Heart left ventricle (tissue), 16 donors: ENCODE results near the gene TARBP1. TPM values are rescaled to one million over a fixed set of nuclear protein-coding genes. Genes with fewer than 3 reads are reported as not detected.

Source experiments
- ATAC-seq, 4 donors: fragments of 200-7000 bp; cut with Tn5 transposase; one replicate each; pipeline ENCODE4 v1.9.1; 2020 to 2022; ENCODE audit warnings: moderate library complexity in 4 of 4, mild to moderate bottlenecking in 3 of 4, moderate number of reproducible peaks in 1 of 4
- DNase-seq, 5 donors: peaks; one replicate each; pipeline ENCODE4 v3.0.0-alpha.2; 2020
- H3K27ac ChIP-seq, 12 donors: fragments of 200-600 bp; sonication (generic) in 4 of 12; one replicate each; pipeline versions ENCODE4 v1.5.0 to v1.8.0; 2016 to 2022; ENCODE audit warnings: mild to moderate bottlenecking in 2 of 12
- H3K27me3 ChIP-seq, 9 donors: fragments of 200-600 bp; sonication (generic) in 2 of 9; one replicate each; pipeline versions ENCODE4 v1.5.1 to v1.8.0; 2016 to 2022; ENCODE audit warnings: mild to moderate bottlenecking in 3 of 9
- H3K36me3 ChIP-seq, 9 donors: fragments of 200-600 bp; sonication (generic) in 2 of 9; one replicate each; pipeline versions ENCODE4 v1.5.0 to v1.8.0; 2018 to 2022; ENCODE audit warnings: mild to moderate bottlenecking in 2 of 9
- H3K4me1 ChIP-seq, 12 donors: fragments of 200-600 bp; sonication (generic) in 4 of 12; one replicate each; pipeline versions ENCODE4 v1.5.0 to v1.8.0; 2016 to 2022; ENCODE audit warnings: mild to moderate bottlenecking in 3 of 12
- H3K4me3 ChIP-seq, 12 donors: fragments of 200-600 bp; sonication (generic) in 4 of 12; one replicate each; pipeline versions ENCODE4 v1.5.0 to v1.8.0; 2017 to 2022; ENCODE audit warnings: mild to moderate bottlenecking in 9 of 12, moderate library complexity in 4 of 12
- H3K9me3 ChIP-seq, 12 donors: fragments of 200-600 bp; sonication (generic) in 4 of 12; one replicate each; pipeline versions ENCODE4 v1.5.0 to v1.8.0; 2016 to 2022; ENCODE audit warnings: mild to moderate bottlenecking in 1 of 12
- CTCF ChIP-seq, 12 donors: fragments of 200-600 bp; sonication (generic) in 4 of 12; IDR thresholded peaks; one replicate each; pipeline versions ENCODE4 v1.5.0 to v1.8.0; 2018 to 2022; ENCODE audit warnings: antibody characterized with exemption in 12 of 12, mild to moderate bottlenecking in 5 of 12
- POLR2A ChIP-seq, 2 donors: fragments of 450-650 bp; IDR thresholded peaks; one replicate each; pipeline ENCODE4 v1.6.1; 2017; ENCODE audit warnings: antibody characterized with exemption in 2 of 2, mild to moderate bottlenecking in 2 of 2, moderate library complexity in 2 of 2
- WGBS, 4 donors: extraction: QIAGEN DNeasy Blood & Tissue Kit in 2 of 4; methylation state at CpG; one replicate each; pipeline versions ENCODE4 v1.1.5 to v1.1.7; 2013 to 2018; 5-methylcytosine and 5-hydroxymethylcytosine counted together
- intact Hi-C, 10 donors: fragments of 100-400 bp; cut with DNase I; formaldehyde crosslinking; loops; one replicate each; pipeline versions ENCODE4 v1.11.1 to v1.14.2; 2022
- polyA plus RNA-seq, 2 donors: library from polyadenylated mRNA; stranded (reverse); fragments of 200-250 nt; gene quantifications; one replicate each; pipeline ENCODE4 v1.2.3, GENCODE V29; 2013
- total RNA-seq, 9 donors: library from RNA; depleted of rRNA in 2 of 9; stranded (reverse); fragments of >200 nt in 2 of 9; fragmentation: NEBNext Ultra II Directional in 3 of 9; extraction: Animal tissue kit (Norgen Biotek cat#: 25700) in 3 of 9; gene quantifications; one replicate each; pipeline versions ENCODE4 v1.1.0 to v1.2.4, GENCODE V29; 2016 to 2023
- donor health status: ischemic (EF 13 %, LVEDD 7.1; RV severe dilation, severe dysfunction).
- donor health status: healthy with polysubstance abuse.
- donor health status: DM: no; HTN: yes; CAD: no.
- donor health status: DM: no; HTN: no; CAD: no.
- donor health status: ischemic (EF 25% LVEDD 6.9; RV normal size, moderate dysfunction).
- donor health status: ischemic (EF 25% LVEDD 5.7; RV mildly dilated, moderate dysfunction).
- donor health status: healthy.
- donor health status: DM: yes; HTN: yes; CAD: no.
- donor health status: ischemic (EF 35%, LVEDD 5.7; RV mildly dilated, moderate dysfunction).
- donor health status: nonischemic (EF 11% LVEDD 7.7; RV severe dilation, severe dysfunction).
- donor health status: DM: yes; HTN: yes; CAD: no.
- donor health status: PGD.
- donor health status: ischemic (EF 29% LVEDD 5.4; RV normal size, mild dysfunction).
- donor health status: nonischemic (EF 23%, LVEDD 6.1; RV moderate dilation, normal function).

Gene TARBP1
- total and polyA plus RNA-seq, 11 donors: 4.8 to 18.2 (median 9.9) TPM

- DNase-seq: no peak
- Histone ChIP-seq H3K9me3 (no peaks in the 10 kb centered on the region), H3K27me3 (no peaks in the 10 kb centered on the region), H3K36me3 (peaks cover 0 to 79% (median 51%) of the 10 kb centered on the region in 9 donors), H3K27ac (no peak overlapping the region), H3K4me3 (no peak overlapping the region), H3K4me1 (no peaks in the 10 kb centered on the region)
- ATAC-seq: no peak
- WGBS, 4 donors: 95 to 98% (median 98%) methylated on average over 5 of the region's 5 CpGs
- intact Hi-C loops: no loop called here
- TF ChIP-seq CTCF (IDR thresholded peaks at IDR 0.05): no peak
- TF ChIP-seq POLR2A (IDR thresholded peaks at IDR 0.05): no peak
These were observed 18.3 kb downstream of the TARBP1 start for GRCh38 chr1:234460652-234461051.

- ATAC-seq (no peak), DNase-seq (no peak)
- Histone ChIP-seq H3K27ac (no peak overlapping the region), H3K36me3 (peaks cover 0 to 71% (median 32%) of the 10 kb centered on the region in 9 donors), H3K4me1 (no peaks in the 10 kb centered on the region), H3K27me3 (no peaks in the 10 kb centered on the region), H3K9me3 (no peaks in the 10 kb centered on the region), H3K4me3 (no peak overlapping the region)
- 92 to 98% (median 93%) methylated on average over 6 of the region's 6 CpGs for WGBS, 4 donors
- intact Hi-C loops: no loop called here
- no peak for TF ChIP-seq CTCF (IDR thresholded peaks at IDR 0.05)
- no peak for TF ChIP-seq POLR2A (IDR thresholded peaks at IDR 0.05)
These were observed 20.5 kb downstream of the TARBP1 start for GRCh38 chr1:234458352-234459017.

GRCh38 chr1:234454926-234455325 is 24.1 kb downstream of the TARBP1 start:
- Histone ChIP-seq H3K36me3 (peaks cover 0 to 69% (median 27%) of the 10 kb centered on the region in 9 donors), H3K4me3 (no peak overlapping the region), H3K27ac (no peak overlapping the region), H3K27me3 (no peaks in the 10 kb centered on the region), H3K9me3 (no peaks in the 10 kb centered on the region), H3K4me1 (no peaks in the 10 kb centered on the region)
- ATAC-seq (no peak), DNase-seq (no peak)
- TF ChIP-seq CTCF (IDR thresholded peaks at IDR 0.05): no peak
- no peak for TF ChIP-seq POLR2A (IDR thresholded peaks at IDR 0.05)
- WGBS, 4 donors: 64 to 79% (median 76%) methylated on average over 6 of the region's 6 CpGs
- intact Hi-C loops: no loop called here

- no peak for ATAC-seq
- TF ChIP-seq POLR2A (IDR thresholded peaks at IDR 0.05): no peak
- TF ChIP-seq CTCF (IDR thresholded peaks at IDR 0.05): no peak
- 94 to 98% (median 95%) methylated on average over 2 of the region's 2 CpGs for WGBS, 4 donors
These were observed 26.5 kb downstream of the TARBP1 start for GRCh38 chr1:234452406-234452965.

More at GRCh38 chr1:234452406-234452965, 26.5 kb downstream of the TARBP1 start:
- Histone ChIP-seq H3K27me3 (no peaks in the 10 kb centered on the region), H3K9me3 (no peaks in the 10 kb centered on the region), H3K27ac (no peak overlapping the region), H3K4me3 (no peak overlapping the region), H3K36me3 (peaks cover 0 to 78% (median 42%) of the 10 kb centered on the region in 9 donors), H3K4me1 (no peaks in the 10 kb centered on the region)
- intact Hi-C loops: no loop called here
- DNase-seq: no peak
